IPS-NIHi7 (cell line): ENCODE data around the gene SPIRE2.

ENCODE experiments used
- DNase-seq: peaks from one replicate; pipeline ENCODE4 v3.0.0; 2012; ENCODE audit warnings: mixed read lengths; ENCODE audit errors: extremely low spot score

SPIRE2 gene

GRCh38 chr16:89898201-89898967 lies 70.1 kb downstream of the SPIRE2 start:
- DNase-seq: no peak

GRCh38 chr16:89899879-89900481 lies 71.7 kb downstream of the SPIRE2 start:
- no peak for DNase-seq

- DNase-seq: no peak
Measured at GRCh38 chr16:89900885-89901284, 72.6 kb downstream of the SPIRE2 start.

GRCh38 chr16:89902980-89903379 lies 74.7 kb downstream of the SPIRE2 start:
- DNase-seq: no peak

- DNase-seq: no peak
Measured at GRCh38 chr16:89903908-89904515, 75.7 kb downstream of the SPIRE2 start.

- no peak for DNase-seq
Measured at GRCh38 chr16:89904606-89905510, 76.6 kb downstream of the SPIRE2 start.

GRCh38 chr16:89905511-89906139 lies 77.3 kb downstream of the SPIRE2 start:
- DNase-seq: no peak

GRCh38 chr16:89906140-89907025 lies 78.1 kb downstream of the SPIRE2 start:
- DNase-seq: no peak

- no peak for DNase-seq
Measured at GRCh38 chr16:89907055-89907814, 79.0 kb downstream of the SPIRE2 start.

- no peak for DNase-seq
Measured at GRCh38 chr16:89908236-89908635, 80.0 kb downstream of the SPIRE2 start.

- DNase-seq: peak; percentile 95
Measured at GRCh38 chr16:89909777-89910716, 81.8 kb downstream of the SPIRE2 start.

- no peak for DNase-seq
Measured at GRCh38 chr16:89910717-89911354, 82.6 kb downstream of the SPIRE2 start.

- no peak for DNase-seq
Measured at GRCh38 chr16:89911375-89911774, 83.1 kb downstream of the SPIRE2 start.

- no peak for DNase-seq
Measured at GRCh38 chr16:89912143-89912542, 83.9 kb downstream of the SPIRE2 start.

GRCh38 chr16:89912627-89913026 lies 84.4 kb downstream of the SPIRE2 start:
- no peak for DNase-seq

- no peak for DNase-seq
Measured at GRCh38 chr16:89913408-89914387, 85.4 kb downstream of the SPIRE2 start.
